HepG2 (cell line): ENCODE measurements around the gene STK38L. TPM values are rescaled to one million over a fixed set of nuclear protein-coding genes. Genes with fewer than 3 reads are reported as not detected.

Experiments used
- ETV5 ChIP-seq: IDR thresholded peaks from 2 replicates; pipeline ENCODE4 v1.6.1; 2018; ENCODE audit warnings: missing biosample characterization, missing genetic modification reagents, inconsistent platforms, borderline replicate concordance
- GTF3A ChIP-seq: sonication (generic); formaldehyde crosslinking; conservative IDR thresholded peaks from 2 replicates; pipeline ENCODE4 v1.4.0; 2020; ENCODE audit warnings: mild to moderate bottlenecking, missing genetic modification reagents
- HBP1 ChIP-seq: IDR thresholded peaks from 2 replicates; pipeline ENCODE4 v1.6.1; 2016; ENCODE audit warnings: low read depth, control low read depth
- MIXL1 ChIP-seq: IDR thresholded peaks from 2 replicates; pipeline ENCODE4 v1.6.1; 2016
- RFX1 ChIP-seq: fragments of 450-650 bp; IDR thresholded peaks from 2 replicates; pipeline ENCODE4 v1.6.1; 2017
- XRCC5 ChIP-seq: fragments of 200-400 bp; formaldehyde crosslinking; optimal IDR thresholded peaks from 2 replicates; pipeline ENCODE3; 2017; ENCODE audit warnings: mild to moderate bottlenecking, low read length
- ZBTB26 ChIP-seq: IDR thresholded peaks from 2 replicates; pipeline ENCODE4 v1.6.1; 2016; ENCODE audit warnings: missing compliant biosample characterization, missing genetic modification reagents, borderline replicate concordance
- ZNF136 ChIP-seq: sonication (generic); formaldehyde crosslinking; IDR thresholded peaks from 2 replicates; pipeline ENCODE4 v1.8.1; 2022; ENCODE audit warnings: low read depth, mild to moderate bottlenecking, moderate library complexity, missing genetic modification reagents
- ZNF142 ChIP-seq: sonication (generic); formaldehyde crosslinking; IDR thresholded peaks from 2 replicates; pipeline ENCODE4 v1.4.0; 2020; ENCODE audit warnings: missing genetic modification reagents
- ZNF280B ChIP-seq: sonication (generic); formaldehyde crosslinking; IDR thresholded peaks from 2 replicates; pipeline ENCODE4 v1.5.0; 2020; ENCODE audit warnings: missing genetic modification reagents, mild to moderate bottlenecking, borderline replicate concordance
- ZNF556 ChIP-seq: sonication (generic); formaldehyde crosslinking; IDR thresholded peaks from 2 replicates; pipeline ENCODE4 v1.4.0; 2020; ENCODE audit warnings: mild to moderate bottlenecking, missing genetic modification reagents, borderline replicate concordance
- ZNF567 ChIP-seq: sonication (generic); formaldehyde crosslinking; IDR thresholded peaks from 2 replicates; pipeline ENCODE4 v1.8.1; 2023; ENCODE audit warnings: mild to moderate bottlenecking, missing genetic modification reagents, borderline replicate concordance
- ZNF660 ChIP-seq: sonication (generic); formaldehyde crosslinking; IDR thresholded peaks from 2 replicates; pipeline ENCODE4 v1.5.1; 2020; ENCODE audit warnings: mild to moderate bottlenecking, low read depth, missing genetic modification reagents, borderline replicate concordance
- polyA plus RNA-seq, 8 experiments: library from polyadenylated mRNA; depleted of rRNA in 3 of 8; stranded (reverse) in 7 of 8; unstranded in 1 of 8; fragments of >200 nt; fragmentation: Illumina TruSeq in 4 of 8; extraction: Trizol in 4 of 8; gene quantifications; 2 replicates each; pipeline versions ENCODE4 v1.2.1 to v1.2.3, GENCODE V29; 2011 to 2016; ENCODE audit warnings: low read depth in 4 of 8, missing spikeins in 1 of 8, mixed read lengths in 1 of 8; ENCODE audit not compliant: insufficient read depth in 1 of 8
- total RNA-seq, 5 experiments: library from RNA; depleted of rRNA; stranded (reverse); fragments of >200 nt; fragmentation: Illumina TruSeq; extraction: Trizol; gene quantifications; 2 replicates each; pipeline ENCODE4 v1.2.3, GENCODE V29; 2016; ENCODE audit warnings: low read depth in 1 of 5
- TF ChIP-seq, protein P1 (sequence below): sonication (generic); formaldehyde crosslinking; IDR thresholded peaks from 2 replicates; pipeline ENCODE4 v1.4.0; 2020; ENCODE audit warnings: missing genetic modification reagents

The STK38L gene
- total and polyA plus RNA-seq, 2 of the 13 experiments (the other 11 are each of a cell fraction or from before 2014, with no cell fraction given), result 6.1 to 26.4 TPM

DNA sequence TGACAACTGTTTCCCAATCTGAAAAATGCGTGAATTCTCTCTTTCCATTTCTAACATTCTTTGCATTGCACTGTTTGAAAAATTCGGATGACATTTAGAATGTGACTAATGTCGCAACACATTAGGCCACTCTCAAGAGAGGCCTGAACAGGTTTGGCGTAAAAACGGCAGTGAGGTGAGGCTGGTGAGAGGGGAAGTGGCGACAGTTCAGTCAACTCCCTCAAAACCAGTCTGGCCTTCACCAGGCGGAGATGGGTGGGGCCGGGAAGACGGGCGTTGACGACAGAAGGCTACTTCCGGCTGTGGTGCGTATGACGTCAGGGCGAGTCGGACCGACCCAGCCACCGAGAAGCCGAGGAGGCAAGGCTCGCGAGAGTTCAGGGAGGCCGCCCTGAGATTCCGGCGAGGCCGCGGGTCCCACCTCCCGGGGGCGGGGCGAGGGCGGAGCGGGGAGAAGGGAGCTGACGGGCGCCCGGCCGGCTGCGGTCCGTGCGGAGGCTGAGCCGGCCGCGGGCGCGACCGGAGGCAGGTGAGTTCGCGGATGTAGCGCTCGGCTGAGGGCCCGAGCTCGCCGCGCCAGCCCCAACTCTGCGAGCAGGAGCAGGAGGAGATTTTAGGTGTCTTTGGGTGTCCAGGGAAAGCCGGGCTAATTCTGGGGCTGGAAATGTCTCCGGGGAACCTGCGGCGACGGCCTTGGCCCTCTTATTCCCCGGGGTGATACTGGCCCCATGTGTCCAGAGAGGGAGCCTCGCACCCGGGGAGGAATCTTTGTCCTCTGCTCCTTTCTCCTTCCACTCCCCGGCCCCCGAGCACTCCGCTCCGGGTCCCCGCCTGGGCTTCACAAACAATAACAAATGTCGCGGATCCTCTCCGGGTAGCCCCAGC lies at the start of gene STK38L (continued):
- TF ChIP-seq ZNF556 (peak; percentile 86), ZNF567 (0 out of 2 replicates have a peak, but pooled peaks have one; percentile 71), XRCC5 (no peak), ZNF280B (CRISPR knock-in tag) (peak; percentile 39; the same call in 1 of the 2 replicates), ZNF136 (CRISPR knock-in tag) (no peak), RFX1 (no peak), ETV5 (CRISPR knock-in tag) (peak; percentile 63), HBP1 (CRISPR knock-in tag) (no peak), MIXL1 (peak; percentile 46; the same call in 1 of the 2 replicates), ZNF660 (CRISPR knock-in tag) (no peak), GTF3A (CRISPR knock-in tag) (no peak), ZNF142 (CRISPR knock-in tag) (peak; percentile 78), ZBTB26 (CRISPR knock-in tag) (no peak; the same call in 1 of the 2 replicates)
- TF ChIP-seq, protein P1, sequence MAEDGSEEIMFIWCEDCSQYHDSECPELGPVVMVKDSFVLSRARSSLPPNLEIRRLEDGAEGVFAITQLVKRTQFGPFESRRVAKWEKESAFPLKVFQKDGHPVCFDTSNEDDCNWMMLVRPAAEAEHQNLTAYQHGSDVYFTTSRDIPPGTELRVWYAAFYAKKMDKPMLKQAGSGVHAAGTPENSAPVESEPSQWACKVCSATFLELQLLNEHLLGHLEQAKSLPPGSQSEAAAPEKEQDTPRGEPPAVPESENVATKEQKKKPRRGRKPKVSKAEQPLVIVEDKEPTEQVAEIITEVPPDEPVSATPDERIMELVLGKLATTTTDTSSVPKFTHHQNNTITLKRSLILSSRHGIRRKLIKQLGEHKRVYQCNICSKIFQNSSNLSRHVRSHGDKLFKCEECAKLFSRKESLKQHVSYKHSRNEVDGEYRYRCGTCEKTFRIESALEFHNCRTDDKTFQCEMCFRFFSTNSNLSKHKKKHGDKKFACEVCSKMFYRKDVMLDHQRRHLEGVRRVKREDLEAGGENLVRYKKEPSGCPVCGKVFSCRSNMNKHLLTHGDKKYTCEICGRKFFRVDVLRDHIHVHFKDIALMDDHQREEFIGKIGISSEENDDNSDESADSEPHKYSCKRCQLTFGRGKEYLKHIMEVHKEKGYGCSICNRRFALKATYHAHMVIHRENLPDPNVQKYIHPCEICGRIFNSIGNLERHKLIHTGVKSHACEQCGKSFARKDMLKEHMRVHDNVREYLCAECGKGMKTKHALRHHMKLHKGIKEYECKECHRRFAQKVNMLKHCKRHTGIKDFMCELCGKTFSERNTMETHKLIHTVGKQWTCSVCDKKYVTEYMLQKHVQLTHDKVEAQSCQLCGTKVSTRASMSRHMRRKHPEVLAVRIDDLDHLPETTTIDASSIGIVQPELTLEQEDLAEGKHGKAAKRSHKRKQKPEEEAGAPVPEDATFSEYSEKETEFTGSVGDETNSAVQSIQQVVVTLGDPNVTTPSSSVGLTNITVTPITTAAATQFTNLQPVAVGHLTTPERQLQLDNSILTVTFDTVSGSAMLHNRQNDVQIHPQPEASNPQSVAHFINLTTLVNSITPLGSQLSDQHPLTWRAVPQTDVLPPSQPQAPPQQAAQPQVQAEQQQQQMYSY (CRISPR knock-in tag), result peak; percentile 49
